Testis (tissue), 2 donors: Measurements from ENCODE around the gene C11orf68.

ENCODE experiments used
- POLR2A ChIP-seq: fragments of 450-650 bp; IDR thresholded peaks from one replicate; pipeline ENCODE4 v1.6.1; 2017; ENCODE audit warnings: antibody characterized with exemption, mild to moderate bottlenecking, moderate library complexity
- TF ChIP-seq, protein P1 (sequence below), 3 experiments: fragments of 450-650 bp in 2 of 3; fragments of 200-600 bp in 1 of 3; sonication (generic) in 1 of 3; IDR thresholded peaks; one replicate each; pipeline ENCODE4 v1.5.1; 2016 to 2019; ENCODE audit warnings: antibody characterized with exemption in 3 of 3, mild to moderate bottlenecking in 2 of 3, moderate library complexity in 1 of 3

GRCh38 chr11:65886826-65887722 lies 31.8 kb downstream of the C11orf68 start:
- TF ChIP-seq, protein P1, sequence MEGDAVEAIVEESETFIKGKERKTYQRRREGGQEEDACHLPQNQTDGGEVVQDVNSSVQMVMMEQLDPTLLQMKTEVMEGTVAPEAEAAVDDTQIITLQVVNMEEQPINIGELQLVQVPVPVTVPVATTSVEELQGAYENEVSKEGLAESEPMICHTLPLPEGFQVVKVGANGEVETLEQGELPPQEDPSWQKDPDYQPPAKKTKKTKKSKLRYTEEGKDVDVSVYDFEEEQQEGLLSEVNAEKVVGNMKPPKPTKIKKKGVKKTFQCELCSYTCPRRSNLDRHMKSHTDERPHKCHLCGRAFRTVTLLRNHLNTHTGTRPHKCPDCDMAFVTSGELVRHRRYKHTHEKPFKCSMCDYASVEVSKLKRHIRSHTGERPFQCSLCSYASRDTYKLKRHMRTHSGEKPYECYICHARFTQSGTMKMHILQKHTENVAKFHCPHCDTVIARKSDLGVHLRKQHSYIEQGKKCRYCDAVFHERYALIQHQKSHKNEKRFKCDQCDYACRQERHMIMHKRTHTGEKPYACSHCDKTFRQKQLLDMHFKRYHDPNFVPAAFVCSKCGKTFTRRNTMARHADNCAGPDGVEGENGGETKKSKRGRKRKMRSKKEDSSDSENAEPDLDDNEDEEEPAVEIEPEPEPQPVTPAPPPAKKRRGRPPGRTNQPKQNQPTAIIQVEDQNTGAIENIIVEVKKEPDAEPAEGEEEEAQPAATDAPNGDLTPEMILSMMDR (IDR thresholded peaks at IDR 0.05) = no peak
- TF ChIP-seq POLR2A = no peak
